ENCODE data around the gene ZNF841. TPM values are rescaled to one million over a fixed set of nuclear protein-coding genes. Genes with fewer than 3 reads are reported as not detected.
"Not testable (repeated sequence)": the region's sequence is repeated elsewhere in the genome, so short reads cannot be mapped to it uniquely, and the experiment has no call there.

ZNF841 gene
- total and polyA plus RNA-seq, 11 donors, result 6.2 to 12.9 (median 7.9) TPM

GRCh38 chr19:52070496-52070895, 25.1 kb downstream of the ZNF841 start:
- Histone ChIP-seq H3K4me1 (no peaks in the 10 kb centered on the region), H3K27me3 (no peaks in the 10 kb centered on the region), H3K36me3 (peaks cover 17 to 100% (median 84%) of the 10 kb centered on the region in 9 donors), H3K27ac (no peak overlapping the region), H3K9me3 (peaks cover 0 to 100% (median 65%) of the 10 kb centered on the region in 12 donors), H3K4me3 (no peak overlapping the region)
- ATAC-seq (no peak), DNase-seq (no peak)
- TF ChIP-seq POLR2A (IDR thresholded peaks at IDR 0.05) (no peak), CTCF (IDR thresholded peaks at IDR 0.05) (no peak)
- intact Hi-C loops (cut with DNase I), result no loop called here
- WGBS, 4 donors, result 96 to 98% (median 97%) methylated on average over 5 of the region's 5 CpGs

DNA sequence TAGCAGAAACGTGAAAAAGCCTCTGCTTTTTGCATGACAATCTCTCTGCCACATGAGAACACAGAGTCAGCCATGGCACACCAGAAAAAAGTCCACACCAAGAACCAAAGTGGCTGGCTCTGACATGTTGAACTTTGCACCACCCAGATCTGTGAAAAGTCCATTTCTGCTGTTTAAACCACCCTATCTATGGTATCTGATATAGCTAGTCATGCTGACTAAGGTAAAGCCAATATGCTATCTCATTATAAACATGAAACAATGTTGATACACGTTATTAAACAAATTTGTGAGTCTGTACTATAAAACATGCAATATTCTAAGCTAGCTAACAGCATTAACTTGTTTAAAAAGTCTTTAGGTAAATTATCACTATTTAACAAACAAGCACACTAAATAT, 25.9 kb downstream of the ZNF841 start:
- 87 to 95% (median 92%) methylated on average over 2 of the region's 2 CpGs for WGBS, 4 donors
- DNase-seq (no peak), ATAC-seq (no peak)
- no peak overlapping the region for H3K4me3 ChIP-seq
- H3K27ac ChIP-seq, result no peak overlapping the region
- TF ChIP-seq POLR2A (IDR thresholded peaks at IDR 0.05), result no peak
- H3K36me3 ChIP-seq, result peaks cover 17 to 100% (median 80%) of the 10 kb centered on the region in 9 donors
- H3K4me1 ChIP-seq, result no peaks in the 10 kb centered on the region
- intact Hi-C loops (cut with DNase I), result no loop called here
- H3K27me3 ChIP-seq, result no peaks in the 10 kb centered on the region
- H3K9me3 ChIP-seq, result peaks cover 0 to 100% (median 72%) of the 10 kb centered on the region in 12 donors

- H3K27me3 ChIP-seq, result no peaks in the 10 kb centered on the region
- TF ChIP-seq CTCF (IDR thresholded peaks at IDR 0.05) (no peak), POLR2A (IDR thresholded peaks at IDR 0.05) (no peak)
- WGBS, 4 donors, result 96 to 98% (median 97%) methylated on average over 6 of the region's 6 CpGs
- peaks cover 0 to 100% (median 71%) of the 10 kb centered on the region in 12 donors for H3K9me3 ChIP-seq
- no peaks in the 10 kb centered on the region for H3K4me1 ChIP-seq
- ATAC-seq (no peak), DNase-seq (no peak)
- peaks cover 15 to 93% (median 60%) of the 10 kb centered on the region in 9 donors for H3K36me3 ChIP-seq
- no peak overlapping the region for H3K4me3 ChIP-seq
- no peak overlapping the region for H3K27ac ChIP-seq
- intact Hi-C loops (cut with DNase I), result no loop called here
Observed at GRCh38 chr19:52066258-52066863, 29.2 kb downstream of the ZNF841 start.

DNA sequence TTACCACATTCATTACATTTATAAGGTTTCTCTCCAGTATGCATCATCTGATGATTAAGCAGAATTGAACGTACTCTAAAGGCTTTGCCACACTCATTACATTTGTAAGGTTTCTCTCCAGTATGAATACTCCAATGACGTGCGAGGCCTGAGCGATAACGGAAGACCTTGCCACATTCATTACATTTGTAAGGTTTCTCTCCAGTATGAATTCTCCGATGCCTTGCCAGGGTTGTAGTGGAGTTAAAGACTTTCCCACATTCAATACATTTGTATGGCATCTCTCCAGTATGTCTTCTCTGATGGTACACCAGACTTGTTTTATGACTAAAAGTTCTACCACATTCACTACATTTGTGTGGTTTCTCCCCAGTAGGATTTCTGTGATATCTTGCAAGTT, 30.2 kb downstream of the ZNF841 start:
- Histone ChIP-seq H3K9me3 (peaks cover 0 to 100% (median 67%) of the 10 kb centered on the region in 12 donors), H3K27me3 (no peaks in the 10 kb centered on the region), H3K27ac (no peak overlapping the region), H3K4me1 (no peaks in the 10 kb centered on the region), H3K36me3 (peaks cover 15 to 83% (median 50%) of the 10 kb centered on the region in 9 donors), H3K4me3 (no peak overlapping the region)
- ATAC-seq, result no peak
- TF ChIP-seq CTCF (IDR thresholded peaks at IDR 0.05) (no peak), POLR2A (IDR thresholded peaks at IDR 0.05) (no peak)
- no peak for DNase-seq
- intact Hi-C loops (cut with DNase I), result no loop called here
- 98 to 100% (median 99%) methylated on average over 6 of the region's 6 CpGs for WGBS, 4 donors

GRCh38 chr19:52056480-52056879, 39.1 kb downstream of the ZNF841 start:
- Histone ChIP-seq H3K9me3 (peaks cover 0 to 98% (median 22%) of the 10 kb centered on the region in 12 donors), H3K36me3 (peaks cover 0 to 16% (median 0%) of the 10 kb centered on the region in 9 donors)

DNA sequence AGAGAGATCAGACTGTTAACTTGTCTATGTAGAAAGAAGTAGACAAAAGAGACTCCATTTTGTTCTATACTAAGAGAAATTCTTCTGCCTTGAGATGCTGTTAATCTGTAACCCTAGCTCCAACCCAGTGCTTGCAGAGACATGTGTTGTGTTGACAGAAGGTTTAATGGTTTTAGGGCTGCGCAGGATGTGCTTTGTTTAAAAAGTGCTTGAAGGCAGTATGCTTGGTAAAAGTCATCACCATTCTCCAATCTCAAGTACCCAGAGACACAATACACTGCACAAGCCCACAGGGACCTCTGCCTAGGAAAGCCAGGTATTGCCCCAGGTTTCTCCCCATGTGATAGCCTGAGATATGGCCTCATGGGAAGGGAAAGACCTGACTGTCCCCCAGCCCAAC, 43.8 kb downstream of the ZNF841 start:
- H3K27me3 ChIP-seq; H3K4me3 ChIP-seq; ATAC-seq; DNase-seq; intact Hi-C loops (cut with DNase I); H3K27ac ChIP-seq: not testable (repeated sequence)
- WGBS, 4 donors, result 54 to 100% (median 78%) methylated on average over 1 of the region's 1 CpG
- H3K36me3 ChIP-seq, result peaks cover 0 to 15% (median under 1%) of the 10 kb centered on the region in 9 donors
- H3K9me3 ChIP-seq, result peaks cover 0 to 67% (median 10%) of the 10 kb centered on the region in 12 donors
- peaks cover 0 to 19% (median 7%) of the 10 kb centered on the region in 12 donors for H3K4me1 ChIP-seq

More at GRCh38 chr19:52056480-52056879, 39.1 kb downstream of the ZNF841 start:
- DNase-seq; ATAC-seq; H3K27me3 ChIP-seq; H3K4me1 ChIP-seq; H3K27ac ChIP-seq; H3K4me3 ChIP-seq; intact Hi-C loops (cut with DNase I): not testable (repeated sequence)
- 97 to 99% (median 98%) methylated on average over 3 of the region's 3 CpGs for WGBS, 4 donors

All from heart left ventricle (tissue), 16 donors.